Trophoblast cell (in vitro differentiated cells and primary cell): ENCODE measurements around the gene TAGLN2.

Source experiments
- DNase-seq, 2 donors: peaks; one replicate each; pipeline ENCODE4 v3.0.0-alpha.2; 2016
- H2AFZ ChIP-seq: 2 replicates; pipeline ENCODE4 v1.6.1; 2013; ENCODE audit warnings: low read length, moderate library complexity, mild to moderate bottlenecking; ENCODE audit not compliant: insufficient read depth, poor library complexity
- H2AK5ac ChIP-seq: 2 replicates; pipeline ENCODE4 v1.6.1; 2013; ENCODE audit warnings: mild to moderate bottlenecking, low read length
- H2BK120ac ChIP-seq: 2 replicates; pipeline ENCODE4 v1.6.1; 2013; ENCODE audit warnings: low read length, mild to moderate bottlenecking, moderate library complexity; ENCODE audit not compliant: insufficient read depth, poor library complexity
- H2BK12ac ChIP-seq: 2 replicates; pipeline ENCODE4 v1.6.1; 2013; ENCODE audit warnings: mild to moderate bottlenecking, low read length, moderate library complexity
- H2BK5ac ChIP-seq: 2 replicates; pipeline ENCODE4 v1.6.1; 2013; ENCODE audit warnings: low read length, low read depth, moderate library complexity, mild to moderate bottlenecking; ENCODE audit not compliant: poor library complexity
- H3K14ac ChIP-seq: 2 replicates; pipeline ENCODE4 v1.6.1; 2013; ENCODE audit warnings: mild to moderate bottlenecking, low read length
- H3K18ac ChIP-seq: 2 replicates; pipeline ENCODE4 v1.6.1; 2013; ENCODE audit warnings: mild to moderate bottlenecking, low read length
- H3K23ac ChIP-seq: 2 replicates; pipeline ENCODE4 v1.6.1; 2013; ENCODE audit warnings: low read length
- H3K27ac ChIP-seq: 2 replicates; pipeline ENCODE4 v1.5.1; 2013; ENCODE audit warnings: low read depth, mild to moderate bottlenecking, inconsistent platforms, low read length, moderate library complexity
- H3K27me3 ChIP-seq: 2 replicates; pipeline ENCODE4 v1.6.1; 2013; ENCODE audit warnings: inconsistent platforms, mild to moderate bottlenecking, low read length, moderate library complexity; ENCODE audit not compliant: insufficient read depth
- H3K36me3 ChIP-seq, 2 experiments: 1 replicate in 1 of 2; 2 replicates in 1 of 2; pipeline ENCODE4 v1.6.1; 2013; ENCODE audit warnings: low read length in 2 of 2, mild to moderate bottlenecking in 2 of 2, moderate library complexity in 1 of 2; ENCODE audit not compliant: insufficient read depth in 2 of 2, control insufficient read depth in 1 of 2
- H3K4ac ChIP-seq: 2 replicates; pipeline ENCODE4 v1.6.1; 2013; ENCODE audit warnings: low read depth, mild to moderate bottlenecking, low read length, moderate library complexity
- H3K4me1 ChIP-seq, 2 experiments: 1 replicate in 1 of 2; 2 replicates in 1 of 2; pipeline ENCODE4 v1.6.1; 2013; ENCODE audit warnings: low read length in 2 of 2, mild to moderate bottlenecking in 2 of 2, moderate library complexity in 1 of 2; ENCODE audit not compliant: insufficient read depth in 2 of 2, control insufficient read depth in 1 of 2
- H3K4me2 ChIP-seq: 2 replicates; pipeline ENCODE4 v1.6.1; 2013; ENCODE audit warnings: inconsistent platforms, mild to moderate bottlenecking, low read length, moderate library complexity
- H3K4me3 ChIP-seq: 2 replicates; pipeline ENCODE4 v1.5.1; 2013; ENCODE audit warnings: mild to moderate bottlenecking, low read depth, low read length, inconsistent platforms
- H3K79me1 ChIP-seq: one replicate; pipeline ENCODE4 v1.6.1; 2013; ENCODE audit warnings: low read length
- H3K79me2 ChIP-seq: 2 replicates; pipeline ENCODE4 v1.6.1; 2013; ENCODE audit warnings: low read length, mild to moderate bottlenecking; ENCODE audit not compliant: control insufficient read depth, insufficient read depth, poor library complexity
- H3K9ac ChIP-seq: 2 replicates; pipeline ENCODE4 v1.6.1; 2013; ENCODE audit warnings: mild to moderate bottlenecking, low read length
- H3K9me3 ChIP-seq: 2 replicates; pipeline ENCODE4 v1.6.1; 2013; ENCODE audit warnings: low read depth, mild to moderate bottlenecking, control low read depth, inconsistent platforms, low read length; ENCODE audit not compliant: insufficient read depth
- H4K12ac ChIP-seq: 2 replicates; pipeline ENCODE4 v1.6.1; 2013; ENCODE audit warnings: low read depth, mild to moderate bottlenecking, low read length, moderate library complexity
- H4K8ac ChIP-seq: 2 replicates; pipeline ENCODE4 v1.6.1; 2013; ENCODE audit warnings: low read depth, mild to moderate bottlenecking, low read length, moderate library complexity
- H4K91ac ChIP-seq: one replicate; pipeline ENCODE4 v1.6.1; 2013; ENCODE audit warnings: low read depth, mild to moderate bottlenecking, low read length, moderate library complexity
- WGBS: extraction: QIAGEN DNeasy Blood & Tissue Kit; methylation state at CpG from one replicate; pipeline ENCODE4 v1.1.7; 2013; ENCODE audit warnings: missing lambda C conversion rate; ENCODE audit not compliant: insufficient read length, insufficient coverage; ENCODE audit errors: extremely low coverage; 5-methylcytosine and 5-hydroxymethylcytosine counted together

Gene TAGLN2

DNA sequence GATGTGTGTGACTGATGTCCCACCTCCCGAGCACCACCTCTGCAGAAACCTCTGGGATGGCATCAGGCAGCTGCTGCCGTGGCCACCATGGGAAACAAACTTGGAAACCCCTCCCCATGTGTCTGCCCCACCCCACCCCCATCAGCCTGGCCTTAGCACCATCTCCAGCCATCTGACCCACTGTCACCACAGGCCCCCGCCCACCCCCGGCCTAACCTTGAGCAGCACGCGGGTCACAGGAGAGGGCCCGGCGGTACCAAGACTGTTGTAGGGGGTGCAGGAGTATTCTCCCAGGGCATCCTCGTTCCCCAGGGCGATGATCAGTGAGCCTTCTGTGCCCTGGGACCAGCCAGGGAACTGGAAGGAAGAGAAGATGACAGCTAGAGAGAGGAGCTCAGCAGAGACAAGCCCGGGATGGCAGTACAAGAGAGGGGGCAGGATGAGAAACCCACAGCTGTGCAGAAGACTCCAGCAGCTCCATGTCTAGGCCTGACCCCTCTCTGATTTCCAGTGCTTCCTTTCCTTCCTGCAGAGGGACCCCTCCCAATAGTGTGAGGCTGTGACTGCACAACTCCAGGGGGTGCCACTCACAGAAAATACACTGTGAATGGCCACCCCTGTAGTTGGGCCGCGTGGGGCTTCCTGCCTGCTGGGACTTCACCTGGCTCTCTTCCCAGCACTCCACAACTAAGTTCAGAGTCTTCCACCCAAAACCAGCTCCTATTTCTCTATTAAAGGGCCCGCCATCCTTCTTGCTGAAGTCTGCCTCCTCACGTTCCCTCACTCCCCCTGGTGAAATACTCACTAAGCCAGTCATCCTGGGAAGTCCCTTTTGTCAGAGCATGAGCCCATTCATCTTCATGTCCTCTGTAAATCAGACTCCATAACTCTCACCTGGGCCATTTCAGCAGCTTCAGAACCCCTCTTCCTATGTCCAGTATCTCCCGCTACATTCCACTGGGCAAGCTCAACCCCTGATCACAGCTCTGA lies 7.3 kb upstream of the TAGLN2 start:
- no peak overlapping the region for H3K4me2 ChIP-seq

DNA sequence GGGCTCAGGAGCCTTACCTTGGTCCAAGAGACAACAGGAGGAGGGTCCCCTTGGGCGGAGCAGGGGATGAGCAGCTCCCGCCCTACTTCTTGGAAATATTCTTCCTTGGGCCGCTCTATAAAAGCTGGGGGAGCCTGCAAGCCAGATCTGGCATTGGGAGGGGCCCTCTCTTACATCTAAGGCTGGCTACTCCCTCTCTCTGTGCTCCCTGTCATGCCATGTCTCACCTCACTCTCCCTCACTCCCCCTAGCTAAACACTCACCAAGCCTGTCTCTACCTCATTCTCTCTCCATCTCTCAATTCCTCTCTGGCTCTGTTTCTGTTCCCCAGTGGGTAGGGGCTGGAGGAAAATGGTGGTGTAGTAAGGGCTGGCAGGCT lies 6.5 kb upstream of the TAGLN2 start:
- H3K79me2 ChIP-seq = no peaks in the 10 kb centered on the region
- no peak overlapping the region for H4K12ac ChIP-seq
- no peak overlapping the region for H3K4me2 ChIP-seq
- peaks cover 12 to 14% of the 10 kb centered on the region in 2 experiments for H3K36me3 ChIP-seq
- no peak overlapping the region for H2AK5ac ChIP-seq
- H2BK120ac ChIP-seq = no peak overlapping the region
- no peak overlapping the region for H2AFZ ChIP-seq
- H4K8ac ChIP-seq = no peak overlapping the region
- peaks cover 3 to 10% of the 10 kb centered on the region in 2 experiments for H3K4me1 ChIP-seq
- no peak overlapping the region for H4K91ac ChIP-seq
- no peaks in the 10 kb centered on the region for H3K79me1 ChIP-seq
- no peak overlapping the region for H2BK12ac ChIP-seq
- no peak for DNase-seq
- H3K27me3 ChIP-seq = no peaks in the 10 kb centered on the region
- H3K23ac ChIP-seq = no peak overlapping the region
- no peak overlapping the region for H3K9ac ChIP-seq
- no peak overlapping the region for H3K4ac ChIP-seq
- peaks cover 2% of the 10 kb centered on the region for H3K9me3 ChIP-seq
- no peak overlapping the region for H3K27ac ChIP-seq
- H2BK5ac ChIP-seq = no peak overlapping the region
- H3K4me3 ChIP-seq = no peak overlapping the region
- H3K18ac ChIP-seq = no peak overlapping the region
- no peak overlapping the region for H3K14ac ChIP-seq
- WGBS = no CpG with 5 or more reads among the region's 3 CpGs

More for the DNA sequence above, 7.3 kb upstream of the TAGLN2 start:
- Histone ChIP-seq H2AK5ac (no peak overlapping the region), H3K4me1 (peaks cover 3 to 10% of the 10 kb centered on the region in 2 experiments), H3K27me3 (no peaks in the 10 kb centered on the region), H3K27ac (no peak overlapping the region), H3K14ac (no peak overlapping the region), H2BK12ac (no peak overlapping the region), H3K23ac (no peak overlapping the region), H3K9me3 (peaks cover 2% of the 10 kb centered on the region), H3K9ac (no peak overlapping the region), H3K4ac (no peak overlapping the region), H2BK5ac (no peak overlapping the region), H3K18ac (no peak overlapping the region), H3K79me2 (no peaks in the 10 kb centered on the region), H4K12ac (no peak overlapping the region), H3K79me1 (no peaks in the 10 kb centered on the region), H4K91ac (no peak overlapping the region), H2BK120ac (no peak overlapping the region), H3K4me3 (no peak overlapping the region), H2AFZ (no peak overlapping the region), H3K36me3 (peaks cover 7 to 9% of the 10 kb centered on the region in 2 experiments), H4K8ac (no peak overlapping the region)
- no CpG with 5 or more reads among the region's 16 CpGs for WGBS
- peak in 1 of 2 donors; percentile 48 for DNase-seq

DNA sequence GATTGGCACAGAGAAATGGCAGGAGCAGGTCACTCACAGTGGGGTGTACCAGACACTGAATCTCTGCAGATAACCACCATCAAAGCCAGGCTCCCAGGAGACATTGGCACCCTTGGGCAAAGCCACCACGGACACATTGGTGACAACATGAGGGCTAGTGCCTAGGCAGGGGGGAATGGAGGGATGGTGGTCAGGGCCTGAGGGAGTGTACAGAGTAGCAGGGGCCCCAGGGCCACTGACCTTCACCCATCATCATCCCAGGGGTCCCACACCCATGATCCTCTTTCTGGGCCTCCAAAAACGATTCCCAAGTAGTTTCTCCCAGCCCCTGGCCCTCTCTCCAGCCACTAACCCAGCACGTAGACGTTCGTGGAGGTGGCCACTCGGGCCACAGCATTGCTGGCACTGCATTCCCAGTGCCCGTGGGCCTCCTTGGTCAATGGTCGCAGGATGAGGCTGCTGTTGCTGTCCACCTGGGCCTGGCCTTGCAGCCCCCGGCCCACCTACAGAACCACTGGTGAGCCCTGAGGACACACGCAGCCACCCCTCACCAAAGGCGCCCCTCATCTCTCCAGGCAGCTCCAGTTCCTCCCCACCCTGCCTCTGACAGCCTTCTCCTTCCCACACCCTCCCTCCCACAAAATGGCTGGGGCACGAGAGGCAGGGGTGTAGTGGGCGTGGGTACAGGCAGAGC lies 5.9 kb upstream of the TAGLN2 start:
- H3K79me2 ChIP-seq = no peaks in the 10 kb centered on the region
- H4K12ac ChIP-seq = no peak overlapping the region
- H3K18ac ChIP-seq = no peak overlapping the region
- H3K27me3 ChIP-seq = no peaks in the 10 kb centered on the region
- H3K9me3 ChIP-seq = peaks cover 2% of the 10 kb centered on the region
- no peak overlapping the region for H3K4ac ChIP-seq
- H3K4me2 ChIP-seq = no peak overlapping the region
- no peak overlapping the region for H3K27ac ChIP-seq
- H2AK5ac ChIP-seq = no peak overlapping the region
- H3K4me1 ChIP-seq = peaks cover 3 to 10% of the 10 kb centered on the region in 2 experiments
- no peak overlapping the region for H3K9ac ChIP-seq
- H4K91ac ChIP-seq = no peak overlapping the region
- H2BK120ac ChIP-seq = no peak overlapping the region
- H2BK12ac ChIP-seq = no peak overlapping the region
- H3K79me1 ChIP-seq = no peaks in the 10 kb centered on the region
- DNase-seq = no peak
- no peak overlapping the region for H2BK5ac ChIP-seq
- H3K36me3 ChIP-seq = peaks cover 12 to 14% of the 10 kb centered on the region in 2 experiments
- no CpG with 5 or more reads among the region's 13 CpGs for WGBS
- H3K4me3 ChIP-seq = no peak overlapping the region
- no peak overlapping the region for H4K8ac ChIP-seq
- H2AFZ ChIP-seq = no peak overlapping the region
- H3K23ac ChIP-seq = no peak overlapping the region
- H3K14ac ChIP-seq = no peak overlapping the region

DNA sequence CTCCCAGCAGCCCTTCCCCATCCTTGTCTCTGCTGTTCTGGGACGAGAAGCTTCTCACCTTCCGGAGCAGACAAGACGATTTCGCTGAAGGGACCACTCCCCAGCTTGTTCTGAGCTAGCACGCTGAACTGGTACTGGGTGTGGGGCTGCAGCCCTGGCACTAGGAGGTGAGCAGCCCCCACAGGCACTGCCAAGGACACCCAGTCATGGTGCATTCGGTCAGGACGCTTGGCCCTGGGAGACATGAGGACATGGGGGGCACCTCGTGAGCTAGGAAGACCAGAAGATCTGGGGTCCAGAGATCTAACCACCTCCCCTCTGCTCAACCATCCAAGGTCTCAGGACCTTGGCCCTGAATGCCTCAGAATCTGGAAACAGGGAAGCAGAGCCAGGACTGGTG lies 5.3 kb upstream of the TAGLN2 start:
- Histone ChIP-seq H2BK120ac (no peak overlapping the region), H3K4ac (no peak overlapping the region), H3K36me3 (peaks cover 12 to 14% of the 10 kb centered on the region in 2 experiments), H3K14ac (no peak overlapping the region), H4K8ac (no peak overlapping the region), H3K27me3 (no peaks in the 10 kb centered on the region), H3K27ac (no peak overlapping the region), H3K79me1 (peaks cover 4% of the 10 kb centered on the region), H3K9ac (no peak overlapping the region), H3K4me2 (no peak overlapping the region), H3K4me3 (no peak overlapping the region), H3K23ac (no peak overlapping the region), H4K91ac (no peak overlapping the region), H2BK5ac (no peak overlapping the region), H2AFZ (no peak overlapping the region), H2AK5ac (no peak overlapping the region), H3K9me3 (peaks cover 2% of the 10 kb centered on the region), H4K12ac (no peak overlapping the region), H3K4me1 (peaks cover 4 to 12% of the 10 kb centered on the region in 2 experiments), H3K79me2 (no peaks in the 10 kb centered on the region), H2BK12ac (no peak overlapping the region), H3K18ac (no peak overlapping the region)
- no CpG with 5 or more reads among the region's 8 CpGs for WGBS
- DNase-seq = no peak
